ENCODE results near the gene UTS2B.

Gene UTS2B

DNA sequence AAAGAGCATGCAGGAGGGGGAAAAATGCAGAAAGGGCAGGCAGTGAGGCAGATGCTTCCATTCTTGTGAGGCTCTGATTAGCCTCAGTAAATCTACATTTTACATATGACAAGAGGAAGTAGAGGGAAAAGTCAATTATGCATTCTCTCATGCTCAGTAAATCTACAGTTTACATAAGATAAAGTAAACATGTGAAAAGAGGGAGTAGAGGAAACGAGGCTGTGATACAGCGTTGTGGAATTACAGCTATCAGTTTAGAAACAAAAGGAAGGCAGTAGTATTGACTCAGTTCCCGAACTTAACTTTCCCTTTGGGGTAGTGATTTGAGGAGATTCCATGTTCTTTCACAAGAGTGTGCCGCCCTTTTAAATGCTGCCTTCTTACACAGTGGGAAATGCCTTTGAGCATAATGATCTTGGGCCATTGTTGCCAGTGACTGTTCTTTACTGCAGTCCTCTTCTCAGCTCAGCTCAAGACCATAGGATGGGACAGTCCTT, 92.0 kb downstream of the UTS2B start:
- Histone ChIP-seq H3K4me3 (ENCODE audit: low read depth in 1 of 2, low read length in 1 of 2) (no peak overlapping the region), H3K27ac (no peak overlapping the region)

DNA sequence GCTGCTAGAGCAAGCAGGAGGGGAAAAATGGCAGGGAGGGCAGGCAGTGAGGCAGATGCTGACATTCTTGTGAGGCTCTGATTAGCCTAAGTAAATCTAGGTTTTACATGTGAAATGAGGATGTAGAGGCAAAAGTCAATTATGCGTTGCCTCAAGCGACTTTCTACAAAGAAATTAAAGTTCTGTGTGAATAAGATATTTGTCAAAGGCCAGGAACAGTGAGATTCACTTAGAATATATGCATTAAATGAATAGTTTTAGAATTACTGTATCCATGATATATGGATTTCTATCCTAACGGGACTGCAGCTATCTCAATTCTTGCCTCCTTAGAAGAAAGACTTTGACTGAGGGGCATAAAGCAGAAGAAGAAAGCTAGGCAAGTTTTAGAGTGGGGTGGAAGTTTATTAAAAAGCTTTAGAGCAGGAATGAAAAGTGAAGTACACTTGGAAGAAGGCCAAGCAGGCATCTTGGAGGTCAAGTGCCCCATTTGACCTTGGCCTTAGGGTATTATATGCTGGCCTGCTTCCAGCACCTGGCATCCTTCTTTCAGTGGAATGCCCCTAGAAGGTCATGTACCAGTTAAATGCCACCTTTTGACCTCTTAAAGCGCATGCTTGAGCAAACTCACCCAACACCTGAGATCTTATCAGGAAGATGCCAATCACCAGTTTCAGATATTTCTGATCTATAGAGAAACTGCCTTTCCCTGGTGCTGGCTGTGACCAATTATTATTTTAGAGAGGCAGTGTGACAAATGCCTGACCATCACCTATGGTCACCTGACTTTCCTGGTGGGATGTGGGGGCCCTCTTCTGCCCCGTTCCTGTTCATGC, 93.1 kb downstream of the UTS2B start:
- H3K9me3 ChIP-seq = no peaks in the 10 kb centered on the region
- no peaks in the 10 kb centered on the region for H3K4me1 ChIP-seq (ENCODE audit: control insufficient read depth in 1 of 2, insufficient read depth in 1 of 2, low read depth in 1 of 2, low read length in 1 of 2)
- TF ChIP-seq CTCF (IDR thresholded peaks at IDR 0.05) = no peak
- H3K4me3 ChIP-seq (ENCODE audit: low read depth in 1 of 2, low read length in 1 of 2) = no peak overlapping the region
- no peaks in the 10 kb centered on the region for H3K27me3 ChIP-seq
- no peak overlapping the region for H3K27ac ChIP-seq
- H3K36me3 ChIP-seq = no peaks in the 10 kb centered on the region

More for the DNA sequence above, 92.0 kb downstream of the UTS2B start:
- H3K9me3 ChIP-seq = no peaks in the 10 kb centered on the region
- H3K4me1 ChIP-seq (ENCODE audit: control insufficient read depth in 1 of 2, insufficient read depth in 1 of 2, low read depth in 1 of 2, low read length in 1 of 2) = no peaks in the 10 kb centered on the region
- no peak for TF ChIP-seq CTCF (IDR thresholded peaks at IDR 0.05)
- no peaks in the 10 kb centered on the region for H3K36me3 ChIP-seq
- no peaks in the 10 kb centered on the region for H3K27me3 ChIP-seq

DNA sequence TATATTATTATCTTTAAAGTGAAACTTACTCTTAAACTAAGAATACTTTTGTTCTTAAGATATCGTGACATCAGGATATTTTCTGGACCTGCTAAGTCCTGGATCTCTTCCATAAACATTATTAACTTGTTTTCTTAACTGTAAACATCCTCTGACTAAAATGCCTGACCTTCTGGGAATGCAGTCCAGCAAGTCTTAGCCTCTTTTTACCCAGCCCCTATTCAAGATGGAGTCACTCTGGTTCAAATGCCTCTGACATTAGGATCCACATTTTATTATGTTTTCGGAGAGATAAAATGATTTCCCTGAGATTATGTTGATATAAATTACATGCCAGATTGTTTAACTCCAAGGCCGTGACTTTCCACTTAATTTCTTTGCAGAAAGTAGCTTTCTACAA, 93.7 kb downstream of the UTS2B start:
- H3K9me3 ChIP-seq = no peaks in the 10 kb centered on the region
- no peak overlapping the region for H3K4me3 ChIP-seq (ENCODE audit: low read depth in 1 of 2, low read length in 1 of 2)
- H3K27me3 ChIP-seq = no peaks in the 10 kb centered on the region
- no peak for TF ChIP-seq CTCF (IDR thresholded peaks at IDR 0.05)
- no peaks in the 10 kb centered on the region for H3K36me3 ChIP-seq
- H3K4me1 ChIP-seq (ENCODE audit: control insufficient read depth in 1 of 2, insufficient read depth in 1 of 2, low read depth in 1 of 2, low read length in 1 of 2) = no peaks in the 10 kb centered on the region
- no peak overlapping the region for H3K27ac ChIP-seq

- Histone ChIP-seq H3K27ac (no peak overlapping the region), H3K36me3 (no peaks in the 10 kb centered on the region), H3K4me1 (ENCODE audit: control insufficient read depth in 1 of 2, insufficient read depth in 1 of 2, low read depth in 1 of 2, low read length in 1 of 2) (no peaks in the 10 kb centered on the region), H3K4me3 (ENCODE audit: low read depth in 1 of 2, low read length in 1 of 2) (no peak overlapping the region), H3K9me3 (no peaks in the 10 kb centered on the region), H3K27me3 (no peaks in the 10 kb centered on the region)
- TF ChIP-seq CTCF (IDR thresholded peaks at IDR 0.05) = no peak
Observed at GRCh38 chr3:191235331-191236314, 94.7 kb downstream of the UTS2B start.

DNA sequence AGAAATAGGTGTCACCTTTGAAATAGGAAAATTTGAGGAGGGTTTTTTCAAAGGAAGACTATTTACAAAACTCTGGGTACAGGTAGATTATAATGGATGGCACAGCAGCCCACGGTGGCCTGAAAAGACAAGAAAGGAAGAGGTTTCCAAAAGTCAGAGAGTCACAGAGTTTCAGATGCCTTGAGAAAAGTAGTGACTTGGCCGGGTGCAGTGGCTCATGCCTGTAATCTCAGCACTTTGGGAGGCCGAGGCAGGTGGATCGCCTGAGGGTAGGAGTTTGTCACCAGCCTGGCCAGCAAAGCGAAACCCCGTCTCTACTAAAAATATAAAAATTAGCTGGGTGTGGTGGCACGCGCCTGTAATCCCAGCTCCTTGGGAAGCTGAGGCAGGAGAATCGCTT, 96.1 kb downstream of the UTS2B start:
- no peaks in the 10 kb centered on the region for H3K9me3 ChIP-seq
- H3K27ac ChIP-seq = no peak overlapping the region
- H3K4me3 ChIP-seq (ENCODE audit: low read depth in 1 of 2, low read length in 1 of 2) = no peak overlapping the region
- no peaks in the 10 kb centered on the region for H3K36me3 ChIP-seq
- TF ChIP-seq CTCF (IDR thresholded peaks at IDR 0.05) = no peak
- H3K4me1 ChIP-seq (ENCODE audit: control insufficient read depth in 1 of 2, insufficient read depth in 1 of 2, low read depth in 1 of 2, low read length in 1 of 2) = no peaks in the 10 kb centered on the region
- no peaks in the 10 kb centered on the region for H3K27me3 ChIP-seq

All from neutrophil (primary cell).